K562 (cell line): ENCODE results near the gene GEN1. TPM values are rescaled to one million over a fixed set of nuclear protein-coding genes. Genes with fewer than 3 reads are reported as not detected.

Experiments
- CCNT2 ChIP-seq: IDR thresholded peaks from 2 replicates; pipeline ENCODE4 v1.6.1; 2011; ENCODE audit warnings: borderline replicate concordance, low read depth, mild to moderate bottlenecking, moderate library complexity, mixed read lengths, low read length; ENCODE audit not compliant: insufficient read length; ENCODE audit errors: extremely low read depth
- CHCHD3 ChIP-seq: fragments of 250-450 bp; sonication (Bioruptor Pico); IDR thresholded peaks from 2 replicates; pipeline ENCODE4 v2.1.2; 2022; ENCODE audit warnings: mild to moderate bottlenecking
- GMEB1 ChIP-seq: fragments of 250-450 bp; sonication (Bioruptor Pico); IDR thresholded peaks from 2 replicates; pipeline ENCODE4 v1.4.0; 2020; ENCODE audit warnings: mild to moderate bottlenecking
- HMGN3 ChIP-seq: IDR thresholded peaks from 2 replicates; pipeline ENCODE4 v1.6.1; 2011; ENCODE audit warnings: borderline replicate concordance, low read depth, mild to moderate bottlenecking, mixed read lengths, low read length; ENCODE audit not compliant: insufficient read length; ENCODE audit errors: extremely low read depth
- MGA ChIP-seq: fragments of 450-650 bp; IDR thresholded peaks from 2 replicates; pipeline ENCODE4 v1.6.1; 2016; ENCODE audit warnings: mild to moderate bottlenecking, moderate library complexity
- POLR3G ChIP-seq: IDR thresholded peaks from 2 replicates; pipeline ENCODE4 v1.6.1; 2011; ENCODE audit not compliant: insufficient read length, insufficient replicate concordance; ENCODE audit errors: extremely low read depth
- TCFL5 ChIP-seq: fragments of 250-450 bp; sonication (Bioruptor Pico); conservative IDR thresholded peaks from 2 replicates; pipeline ENCODE4 v1.6.1; 2021; ENCODE audit warnings: mild to moderate bottlenecking, moderate library complexity, matching md5 sums
- TFAP4 ChIP-seq: sonication (generic); formaldehyde crosslinking; IDR thresholded peaks from 2 replicates; pipeline ENCODE4 v1.8.0; 2022; ENCODE audit warnings: missing genetic modification reagents, mild to moderate bottlenecking, moderate library complexity, borderline replicate concordance
- ZBTB34 ChIP-seq: fragments of 250-450 bp; sonication (Bioruptor Pico); IDR thresholded peaks from 2 replicates; pipeline ENCODE4 v1.8.0; 2021; ENCODE audit warnings: mild to moderate bottlenecking, moderate library complexity
- ZNF707 ChIP-seq: fragments of 250-450 bp; sonication (Bioruptor Pico); conservative IDR thresholded peaks from 2 replicates; pipeline ENCODE4 v1.8.0; 2022; ENCODE audit warnings: inconsistent platforms, mild to moderate bottlenecking, moderate library complexity
- polyA plus RNA-seq, 8 experiments: library from polyadenylated mRNA; depleted of rRNA in 4 of 8; stranded (reverse) in 5 of 8; unstranded in 3 of 8; fragments of >200 nt; fragmentation: Nextera tagmentation in 2 of 8; fragmentation: Illumina TruSeq in 1 of 8; extraction: Ambion mirVana in 2 of 8; extraction: Trizol in 1 of 8; gene quantifications; 2 replicates each; pipeline versions ENCODE4 v1.2.1 to v1.2.3, GENCODE V29; 2011 to 2014; ENCODE audit warnings: inconsistent platforms in 1 of 8, missing spikeins in 1 of 8
- total RNA-seq, 7 experiments: library from RNA; depleted of rRNA in 6 of 7; stranded (reverse); fragments of >200 nt in 6 of 7; fragmentation: Illumina TruSeq in 2 of 7; extraction: Trizol in 2 of 7; gene quantifications; 2 replicates each; pipeline versions ENCODE4 v1.2.1 to v1.2.3, GENCODE V29; 2011 to 2021; ENCODE audit warnings: low replicate concordance in 1 of 7

GEN1 gene
- total and polyA plus RNA-seq, 9 of the 15 experiments (the other 6 are each of a cell fraction or from before 2014, with no cell fraction given): 8.6 to 39.7 (median 24.5) TPM

- TF ChIP-seq ZBTB34 (CRISPR knock-in tag): no peak
- TF ChIP-seq GMEB1 (CRISPR knock-in tag): no peak
- 0 out of 2 replicates have a peak, but pooled peaks have one; percentile 6 for TF ChIP-seq TFAP4
- TF ChIP-seq TCFL5 (CRISPR knock-in tag): no peak
- TF ChIP-seq CCNT2: peak; percentile 62
- TF ChIP-seq ZNF707 (CRISPR knock-in tag): no peak
- no peak for TF ChIP-seq POLR3G
- TF ChIP-seq CHCHD3 (CRISPR knock-in tag): no peak
- no peak for TF ChIP-seq MGA
- peak; percentile 50 for TF ChIP-seq HMGN3
Measured at GRCh38 chr2:17753803-17754663, at the start of gene GEN1, which contains the start of gene SMC6 (continued).
